HEK293 (cell line): ENCODE measurements around the gene ECT2.

ENCODE experiments used
- CTCF ChIA-PET: fragments of 350-600 bp; formaldehyde crosslinking; extraction: SDS; loops from one replicate; lab custom pipeline; 2021; ENCODE audit warnings: antibody characterized with exemption; lab: Yijun Ruan, JAX
- POLR2A ChIA-PET: fragments of 300-600 bp; formaldehyde crosslinking; extraction: SDS; loops from one replicate; lab custom pipeline; 2020; ENCODE audit warnings: antibody characterized with exemption, inconsistent platforms; lab: Yijun Ruan, JAX
- H3K27ac ChIP-seq: fragments of 200-500 bp; sonication (Bioruptor generic); 2 replicates; pipeline ENCODE4 v1.5.1; 2014; ENCODE audit warnings: low read depth, low read length, control low read depth, inconsistent platforms; ENCODE audit errors: extremely low read depth
- H3K36me3 ChIP-seq, 2 experiments: fragments of 200-500 bp in 1 of 2; sonication (Bioruptor generic) in 1 of 2; 1 replicate in 1 of 2; 2 replicates in 1 of 2; pipeline ENCODE4 v1.5.1; 2014 to 2017; ENCODE audit warnings: inconsistent platforms in 2 of 2, low read length in 2 of 2; ENCODE audit not compliant: control insufficient read depth in 2 of 2, insufficient read depth in 1 of 2
- H3K4me1 ChIP-seq: fragments of 200-500 bp; sonication (Bioruptor generic); 2 replicates; pipeline ENCODE4 v1.5.1; 2014; ENCODE audit warnings: mild to moderate bottlenecking, low read length, inconsistent platforms; ENCODE audit not compliant: control insufficient read depth, insufficient read depth
- H3K4me3 ChIP-seq: 2 replicates; pipeline ENCODE4 v1.5.1; 2011; ENCODE audit warnings: low read depth, mild to moderate bottlenecking, control low read depth, low read length, moderate library complexity
- H3K9me3 ChIP-seq: fragments of 200-500 bp; sonication (Bioruptor generic); 2 replicates; pipeline ENCODE4 v1.5.1; 2014; ENCODE audit warnings: low read depth, low read length, inconsistent platforms; ENCODE audit not compliant: control insufficient read depth, insufficient read depth
- BCL11A ChIP-seq: fragments of 450-650 bp; formaldehyde crosslinking; IDR thresholded peaks from 2 replicates; pipeline ENCODE4 v1.5.1; 2016; ENCODE audit warnings: low read depth, missing biosample characterization, missing genetic modification characterization
- GLI2 ChIP-seq: fragments of 450-650 bp; formaldehyde crosslinking; IDR thresholded peaks from 2 replicates; pipeline ENCODE4; 2017; ENCODE audit warnings: missing biosample characterization, missing genetic modification characterization, low read depth, borderline replicate concordance
- GLIS2 ChIP-seq: fragments of 450-650 bp; formaldehyde crosslinking; IDR thresholded peaks from 2 replicates; pipeline ENCODE4 v1.5.1; 2016; ENCODE audit warnings: missing biosample characterization, missing genetic modification characterization
- KLF8 ChIP-seq: fragments of 450-650 bp; formaldehyde crosslinking; IDR thresholded peaks from 2 replicates; pipeline ENCODE4 v1.5.1; 2016; ENCODE audit warnings: missing biosample characterization, missing genetic modification characterization
- MZF1 ChIP-seq: fragments of 450-650 bp; formaldehyde crosslinking; IDR thresholded peaks from 2 replicates; pipeline ENCODE4 v1.5.1; 2017; ENCODE audit warnings: missing biosample characterization, missing genetic modification characterization, borderline replicate concordance
- SCRT1 ChIP-seq: fragments of 450-650 bp; formaldehyde crosslinking; IDR thresholded peaks from 2 replicates; pipeline ENCODE4 v1.5.1; 2016; ENCODE audit warnings: missing biosample characterization, missing genetic modification characterization, borderline replicate concordance
- TCF7L2 ChIP-seq: IDR thresholded peaks from 2 replicates; pipeline ENCODE4 v1.6.1; 2011; ENCODE audit warnings: low read depth, mild to moderate bottlenecking, inconsistent platforms, low read length, moderate library complexity, borderline replicate concordance
- TRIM28 ChIP-seq: IDR thresholded peaks from 2 replicates; pipeline ENCODE4 v1.6.1; 2011; ENCODE audit warnings: low read length, control low read depth, borderline replicate concordance
- YY1 ChIP-seq: fragments of 450-650 bp; formaldehyde crosslinking; IDR thresholded peaks from 2 replicates; pipeline ENCODE4 v1.5.1; 2018; ENCODE audit warnings: missing biosample characterization, missing genetic modification characterization
- ZBTB1 ChIP-seq: fragments of 450-650 bp; formaldehyde crosslinking; IDR thresholded peaks from 2 replicates; pipeline ENCODE4 v1.5.1; 2016; ENCODE audit warnings: missing biosample characterization, missing genetic modification characterization
- ZBTB48 ChIP-seq: fragments of 450-650 bp; formaldehyde crosslinking; IDR thresholded peaks from 2 replicates; pipeline ENCODE4 v1.5.1; 2016; ENCODE audit warnings: missing biosample characterization, missing genetic modification characterization
- ZNF10 ChIP-seq: fragments of 450-650 bp; formaldehyde crosslinking; IDR thresholded peaks from 2 replicates; pipeline ENCODE4 v1.5.1; 2017; ENCODE audit warnings: missing biosample characterization, missing genetic modification characterization
- ZNF138 ChIP-seq: fragments of 450-650 bp; formaldehyde crosslinking; IDR thresholded peaks from 2 replicates; pipeline ENCODE4 v1.5.1; 2016; ENCODE audit warnings: missing biosample characterization, missing genetic modification characterization, borderline replicate concordance
- ZNF184 ChIP-seq: fragments of 450-650 bp; IDR thresholded peaks from 2 replicates; pipeline ENCODE4 v1.5.1; 2018; ENCODE audit warnings: missing biosample characterization, mild to moderate bottlenecking, missing genetic modification characterization
- ZNF214 ChIP-seq: fragments of 450-650 bp; formaldehyde crosslinking; IDR thresholded peaks from 2 replicates; pipeline ENCODE4 v1.5.1; 2017; ENCODE audit warnings: missing biosample characterization, mild to moderate bottlenecking, missing genetic modification characterization, borderline replicate concordance
- ZNF366 ChIP-seq: fragments of 450-650 bp; formaldehyde crosslinking; conservative IDR thresholded peaks from 2 replicates; pipeline ENCODE4 v1.5.1; 2016; ENCODE audit warnings: missing biosample characterization, missing genetic modification characterization
- ZNF423 ChIP-seq: fragments of 450-650 bp; formaldehyde crosslinking; IDR thresholded peaks from 2 replicates; pipeline ENCODE4 v1.5.1; 2016; ENCODE audit warnings: missing biosample characterization, missing genetic modification characterization
- ZNF530 ChIP-seq: fragments of 450-650 bp; formaldehyde crosslinking; IDR thresholded peaks from 2 replicates; pipeline ENCODE4 v1.5.1; 2016; ENCODE audit warnings: low read depth, missing biosample characterization, missing genetic modification characterization
- ZNF571 ChIP-seq: fragments of 450-650 bp; formaldehyde crosslinking; IDR thresholded peaks from 2 replicates; pipeline ENCODE4 v1.5.0; 2017; ENCODE audit warnings: missing biosample characterization, missing genetic modification characterization
- ZNF621 ChIP-seq: fragments of 450-650 bp; formaldehyde crosslinking; IDR thresholded peaks from 2 replicates; pipeline ENCODE4 v1.5.1; 2017; ENCODE audit warnings: missing biosample characterization, missing genetic modification characterization
- ZNF639 ChIP-seq: fragments of 450-650 bp; formaldehyde crosslinking; IDR thresholded peaks from 2 replicates; pipeline ENCODE4 v1.5.1; 2016; ENCODE audit warnings: missing biosample characterization, missing genetic modification characterization
- ZNF658 ChIP-seq: fragments of 450-650 bp; formaldehyde crosslinking; IDR thresholded peaks from 2 replicates; pipeline ENCODE4; 2016; ENCODE audit warnings: missing biosample characterization, missing genetic modification characterization
- ZNF664 ChIP-seq: fragments of 450-650 bp; formaldehyde crosslinking; IDR thresholded peaks from 2 replicates; pipeline ENCODE4 v1.5.1; 2016; ENCODE audit warnings: missing biosample characterization, missing genetic modification characterization
- ZNF747 ChIP-seq: fragments of 450-650 bp; formaldehyde crosslinking; IDR thresholded peaks from 2 replicates; pipeline ENCODE4 v1.5.1; 2016; ENCODE audit warnings: missing biosample characterization, missing genetic modification characterization
- ZNF777 ChIP-seq: fragments of 450-650 bp; formaldehyde crosslinking; IDR thresholded peaks from 2 replicates; pipeline ENCODE4 v1.5.1; 2017; ENCODE audit warnings: missing biosample characterization, missing genetic modification characterization, borderline replicate concordance
- TF ChIP-seq, protein P1 (sequence below): fragments of 450-650 bp; formaldehyde crosslinking; IDR thresholded peaks from 2 replicates; pipeline ENCODE4 v1.5.1; 2016; ENCODE audit warnings: missing biosample characterization, missing genetic modification characterization
- TF ChIP-seq, protein P2 (sequence below): fragments of 450-650 bp; IDR thresholded peaks from 2 replicates; pipeline ENCODE4 v1.5.1; 2018; ENCODE audit warnings: missing biosample characterization, mild to moderate bottlenecking, missing genetic modification characterization
- TF ChIP-seq, protein P3 (sequence below): fragments of 450-650 bp; formaldehyde crosslinking; IDR thresholded peaks from 2 replicates; pipeline ENCODE4 v1.5.1; 2016; ENCODE audit warnings: missing biosample characterization, missing genetic modification characterization

ECT2 gene

GRCh38 chr3:172840463-172840862, 89.9 kb downstream of the ECT2 start:
- no peaks in the 10 kb centered on the region for H3K4me1 ChIP-seq
- TF ChIP-seq ZNF138 (tag by site-specific recombination) (no peak), GLI2 (tag by site-specific recombination) (no peak), ZNF184 (no peak), ZBTB1 (no peak), ZNF658 (tag by site-specific recombination) (no peak), KLF8 (tag by site-specific recombination) (no peak)
- TF ChIP-seq, protein P1, sequence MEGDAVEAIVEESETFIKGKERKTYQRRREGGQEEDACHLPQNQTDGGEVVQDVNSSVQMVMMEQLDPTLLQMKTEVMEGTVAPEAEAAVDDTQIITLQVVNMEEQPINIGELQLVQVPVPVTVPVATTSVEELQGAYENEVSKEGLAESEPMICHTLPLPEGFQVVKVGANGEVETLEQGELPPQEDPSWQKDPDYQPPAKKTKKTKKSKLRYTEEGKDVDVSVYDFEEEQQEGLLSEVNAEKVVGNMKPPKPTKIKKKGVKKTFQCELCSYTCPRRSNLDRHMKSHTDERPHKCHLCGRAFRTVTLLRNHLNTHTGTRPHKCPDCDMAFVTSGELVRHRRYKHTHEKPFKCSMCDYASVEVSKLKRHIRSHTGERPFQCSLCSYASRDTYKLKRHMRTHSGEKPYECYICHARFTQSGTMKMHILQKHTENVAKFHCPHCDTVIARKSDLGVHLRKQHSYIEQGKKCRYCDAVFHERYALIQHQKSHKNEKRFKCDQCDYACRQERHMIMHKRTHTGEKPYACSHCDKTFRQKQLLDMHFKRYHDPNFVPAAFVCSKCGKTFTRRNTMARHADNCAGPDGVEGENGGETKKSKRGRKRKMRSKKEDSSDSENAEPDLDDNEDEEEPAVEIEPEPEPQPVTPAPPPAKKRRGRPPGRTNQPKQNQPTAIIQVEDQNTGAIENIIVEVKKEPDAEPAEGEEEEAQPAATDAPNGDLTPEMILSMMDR (tag by site-specific recombination): no peak
- TF ChIP-seq, protein P2, sequence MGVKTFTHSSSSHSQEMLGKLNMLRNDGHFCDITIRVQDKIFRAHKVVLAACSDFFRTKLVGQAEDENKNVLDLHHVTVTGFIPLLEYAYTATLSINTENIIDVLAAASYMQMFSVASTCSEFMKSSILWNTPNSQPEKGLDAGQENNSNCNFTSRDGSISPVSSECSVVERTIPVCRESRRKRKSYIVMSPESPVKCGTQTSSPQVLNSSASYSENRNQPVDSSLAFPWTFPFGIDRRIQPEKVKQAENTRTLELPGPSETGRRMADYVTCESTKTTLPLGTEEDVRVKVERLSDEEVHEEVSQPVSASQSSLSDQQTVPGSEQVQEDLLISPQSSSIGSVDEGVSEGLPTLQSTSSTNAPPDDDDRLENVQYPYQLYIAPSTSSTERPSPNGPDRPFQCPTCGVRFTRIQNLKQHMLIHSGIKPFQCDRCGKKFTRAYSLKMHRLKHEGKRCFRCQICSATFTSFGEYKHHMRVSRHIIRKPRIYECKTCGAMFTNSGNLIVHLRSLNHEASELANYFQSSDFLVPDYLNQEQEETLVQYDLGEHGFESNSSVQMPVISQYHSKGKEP: no peak
- no peaks in the 10 kb centered on the region for H3K9me3 ChIP-seq
- no peak overlapping the region for H3K4me3 ChIP-seq
- ChIA-PET CTCF (no interaction called here), POLR2A (no interaction called here)
- H3K27ac ChIP-seq: no peak overlapping the region
- H3K36me3 ChIP-seq: no peaks in the 10 kb centered on the region

DNA sequence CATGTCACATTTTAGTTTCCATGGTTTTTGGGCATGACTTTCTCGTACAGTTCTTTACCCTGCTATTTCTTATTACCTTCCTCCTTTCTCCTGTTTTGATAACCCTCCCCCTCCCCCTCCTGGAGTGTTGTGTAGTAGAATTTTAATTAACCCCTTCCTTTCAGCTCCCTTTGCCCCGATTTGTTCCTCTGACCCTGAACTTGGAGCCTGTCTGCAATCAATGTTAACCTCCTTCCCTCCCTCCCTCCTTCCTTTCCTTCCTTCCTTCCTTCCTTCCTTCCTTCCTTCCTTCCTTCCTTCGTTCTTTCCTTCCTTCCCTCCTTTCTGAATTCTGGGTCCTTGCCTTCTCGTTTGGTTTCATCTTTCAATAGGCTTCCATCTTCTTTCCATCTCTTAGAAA, 90.4 kb downstream of the ECT2 start:
- no peaks in the 10 kb centered on the region for H3K4me1 ChIP-seq
- H3K27ac ChIP-seq: no peak overlapping the region
- no peak overlapping the region for H3K4me3 ChIP-seq
- CTCF ChIA-PET: no interaction called here
- POLR2A ChIA-PET: no interaction called here
- TF ChIP-seq ZNF366 (tag by site-specific recombination): peak; percentile 86
- TF ChIP-seq GLIS2: no peak
- TF ChIP-seq BCL11A (tag by site-specific recombination): no peak
- TF ChIP-seq ZNF621 (tag by site-specific recombination): no peak
- TF ChIP-seq, protein P3, sequence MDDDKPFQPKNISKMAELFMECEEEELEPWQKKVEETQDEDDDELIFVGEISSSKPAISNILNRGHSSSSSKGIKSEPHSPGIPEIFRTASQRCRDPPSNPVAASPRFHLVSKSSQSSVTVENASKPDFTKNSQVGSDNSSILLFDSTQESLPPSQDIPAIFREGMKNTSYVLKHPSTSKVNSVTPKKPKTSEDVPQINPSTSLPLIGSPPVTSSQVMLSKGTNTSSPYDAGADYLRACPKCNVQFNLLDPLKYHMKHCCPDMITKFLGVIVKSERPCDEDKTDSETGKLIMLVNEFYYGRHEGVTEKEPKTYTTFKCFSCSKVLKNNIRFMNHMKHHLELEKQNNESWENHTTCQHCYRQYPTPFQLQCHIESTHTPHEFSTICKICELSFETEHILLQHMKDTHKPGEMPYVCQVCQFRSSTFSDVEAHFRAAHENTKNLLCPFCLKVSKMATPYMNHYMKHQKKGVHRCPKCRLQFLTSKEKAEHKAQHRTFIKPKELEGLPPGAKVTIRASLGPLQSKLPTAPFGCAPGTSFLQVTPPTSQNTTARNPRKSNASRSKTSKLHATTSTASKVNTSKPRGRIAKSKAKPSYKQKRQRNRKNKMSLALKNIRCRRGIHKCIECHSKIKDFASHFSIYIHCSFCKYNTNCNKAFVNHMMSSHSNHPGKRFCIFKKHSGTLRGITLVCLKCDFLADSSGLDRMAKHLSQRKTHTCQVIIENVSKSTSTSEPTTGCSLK (tag by site-specific recombination): no peak
- TF ChIP-seq SCRT1: no peak
- TF ChIP-seq ZNF571: no peak
- H3K9me3 ChIP-seq: no peaks in the 10 kb centered on the region
- no peaks in the 10 kb centered on the region for H3K36me3 ChIP-seq

DNA sequence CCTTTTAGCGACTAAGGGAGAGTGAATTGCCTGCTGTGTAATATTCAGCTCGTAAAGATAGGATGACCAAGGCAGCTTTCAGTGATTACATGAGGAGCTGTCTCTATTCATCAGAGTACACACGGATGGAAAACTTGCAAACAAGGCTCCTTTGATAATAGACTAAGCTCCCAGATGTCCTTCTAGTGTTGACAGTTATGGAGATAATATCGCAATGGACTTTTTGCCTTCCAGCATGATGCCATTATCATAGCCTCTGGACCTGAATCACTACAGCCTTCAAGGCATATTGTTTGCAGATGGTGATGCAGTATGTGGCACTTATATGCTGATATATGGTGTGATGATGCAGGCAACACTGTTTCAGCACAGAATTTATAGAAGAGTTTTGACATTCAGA, 93.9 kb downstream of the ECT2 start:
- H3K4me1 ChIP-seq: no peaks in the 10 kb centered on the region
- ChIA-PET POLR2A (no interaction called here), CTCF (interaction anchor here (0.7 kb wide), 1 partner anchor 357 kb away, joined by 3 read pairs; no protein-coding TSS in a partner anchor)
- no peaks in the 10 kb centered on the region for H3K36me3 ChIP-seq
- H3K27ac ChIP-seq: no peak overlapping the region
- no peaks in the 10 kb centered on the region for H3K9me3 ChIP-seq
- no peak overlapping the region for H3K4me3 ChIP-seq
- TF ChIP-seq ZNF214: no peak
- TF ChIP-seq ZNF747 (tag by site-specific recombination): no peak
- TF ChIP-seq TCF7L2: peak; percentile 93; the same call in 1 of the 2 replicates
- no peak for TF ChIP-seq MZF1
- TF ChIP-seq ZNF639 (tag by site-specific recombination): no peak
- TF ChIP-seq ZNF777: no peak
- no peak for TF ChIP-seq YY1 (tag by site-specific recombination)
- no peak for TF ChIP-seq ZNF10 (tag by site-specific recombination)
- no peak for TF ChIP-seq ZNF658 (tag by site-specific recombination)
- no peak for TF ChIP-seq ZNF664 (tag by site-specific recombination)
- TF ChIP-seq ZNF530 (tag by site-specific recombination): no peak
- no peak for TF ChIP-seq ZBTB48 (tag by site-specific recombination)
- TF ChIP-seq TRIM28: peak; percentile 63; the same call in 1 of the 2 replicates
- TF ChIP-seq ZNF423 (tag by site-specific recombination): no peak
